Mesenteric fat pad (tissue), 1 donor: ENCODE data around the gene PRDX6. TPM values are rescaled to one million over a fixed set of nuclear protein-coding genes. Genes with fewer than 3 reads are reported as not detected.
"Not testable (repeated sequence)": the region's sequence is repeated elsewhere in the genome, so short reads cannot be mapped to it uniquely, and the experiment has no call there.

Source experiments
- DNase-seq: peaks from one replicate; pipeline ENCODE4 v3.0.0-alpha.2; 2020; ENCODE audit warnings: low spot score
- total RNA-seq: library from RNA; stranded (reverse); fragmentation: NEBNext Ultra II Directional; extraction: Animal tissue kit (Norgen Biotek cat#: 25700); gene quantifications from one replicate; pipeline ENCODE4 v1.2.1, GENCODE V29; 2021
- donor health status: DM: yes; HTN: yes; CAD: no.

PRDX6 gene
- total RNA-seq, 1 donor from 2014 or later: 873 TPM

- no peak for DNase-seq
Measured at GRCh38 chr1:173495609-173496267, 18.6 kb downstream of the PRDX6 start.

- DNase-seq: no peak
Measured at GRCh38 chr1:173496757-173497320, 19.7 kb downstream of the PRDX6 start.

DNA sequence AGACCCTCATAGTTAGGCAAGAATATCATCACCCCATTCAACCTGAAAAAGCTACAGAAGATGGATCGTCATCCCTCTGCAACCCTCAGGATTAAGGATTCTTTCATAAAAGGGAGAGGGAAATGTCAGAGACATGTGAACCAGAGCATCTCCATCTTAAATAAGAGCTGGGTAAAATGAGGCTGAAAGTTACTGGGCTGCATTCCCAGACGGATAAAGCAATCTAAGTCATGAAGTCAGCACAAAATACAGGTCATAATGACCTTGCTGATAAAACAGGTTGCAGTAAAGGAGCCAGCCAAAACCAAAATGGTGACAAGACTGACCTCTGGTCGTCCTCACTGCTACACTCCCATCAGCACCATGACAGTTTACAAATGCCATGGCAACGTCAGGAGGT is 22.6 kb downstream of the PRDX6 start:
- no peak for DNase-seq

DNA sequence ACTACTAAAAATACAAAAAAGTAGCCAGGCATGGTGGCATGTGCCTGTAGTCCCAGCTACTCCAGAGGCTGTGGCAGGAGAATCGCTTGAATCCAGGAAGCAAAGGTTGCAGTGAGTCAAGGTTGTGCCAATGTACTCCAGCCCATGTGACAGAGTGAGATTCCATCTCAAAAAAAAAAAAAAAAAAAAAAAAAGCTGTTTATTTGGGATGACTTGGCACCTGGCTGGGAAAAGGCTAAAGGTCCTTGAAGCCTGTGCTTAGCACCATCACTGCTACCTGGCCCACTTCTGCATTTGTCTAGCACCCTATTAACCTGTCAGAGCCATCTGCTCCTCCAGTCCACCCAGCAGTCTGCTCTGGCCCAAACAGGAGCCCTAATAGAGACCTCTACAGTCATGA is 25.0 kb downstream of the PRDX6 start:
- DNase-seq: no peak

GRCh38 chr1:173503391-173503790 is 26.3 kb downstream of the PRDX6 start:
- no peak for DNase-seq

DNA sequence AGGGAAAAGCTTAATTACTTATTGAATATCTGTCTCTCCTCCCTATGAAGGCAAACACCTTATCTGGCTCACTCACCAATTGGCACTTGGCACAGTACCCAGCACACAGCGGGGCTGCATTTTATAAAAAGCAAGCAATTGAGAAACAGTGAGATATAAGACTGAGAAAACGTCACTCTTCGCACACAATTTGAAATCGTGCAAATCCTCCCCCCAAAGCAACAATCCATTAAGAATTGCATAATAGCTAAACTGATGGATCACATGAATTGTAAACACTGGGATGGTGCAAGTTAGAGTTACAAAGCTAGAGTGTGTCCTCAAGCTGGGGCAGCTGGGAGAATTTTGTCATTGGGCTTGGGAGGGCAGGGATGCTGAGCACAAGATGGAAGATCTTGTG is 27.1 kb downstream of the PRDX6 start:
- DNase-seq: no peak

GRCh38 chr1:173505391-173505790 is 28.3 kb downstream of the PRDX6 start:
- DNase-seq: no peak

- no peak for DNase-seq
Measured at GRCh38 chr1:173506437-173506836, 29.3 kb downstream of the PRDX6 start.

- no peak for DNase-seq
Measured at GRCh38 chr1:173507205-173507846, 30.2 kb downstream of the PRDX6 start.

- no peak for DNase-seq
Measured at GRCh38 chr1:173507847-173508209, 30.7 kb downstream of the PRDX6 start.

DNA sequence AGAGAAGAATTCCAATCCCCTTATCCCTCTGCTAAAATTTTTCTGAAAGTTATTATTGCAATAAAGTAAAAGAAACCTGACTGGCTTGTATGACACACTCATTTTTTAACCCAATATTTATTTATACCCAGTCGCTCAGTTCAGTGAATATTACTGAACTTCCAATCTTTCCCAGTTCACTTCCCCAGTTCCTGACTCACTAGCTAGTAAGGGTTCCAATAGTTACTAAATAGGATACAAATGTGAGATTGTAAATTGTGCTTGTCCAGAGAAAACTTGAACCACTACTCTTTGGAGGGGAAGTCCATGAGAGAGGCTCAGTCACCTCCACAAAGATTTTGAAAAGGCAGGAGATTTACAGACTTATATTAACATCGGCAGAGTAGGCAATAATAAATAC is 31.4 kb downstream of the PRDX6 start:
- DNase-seq: no peak

DNA sequence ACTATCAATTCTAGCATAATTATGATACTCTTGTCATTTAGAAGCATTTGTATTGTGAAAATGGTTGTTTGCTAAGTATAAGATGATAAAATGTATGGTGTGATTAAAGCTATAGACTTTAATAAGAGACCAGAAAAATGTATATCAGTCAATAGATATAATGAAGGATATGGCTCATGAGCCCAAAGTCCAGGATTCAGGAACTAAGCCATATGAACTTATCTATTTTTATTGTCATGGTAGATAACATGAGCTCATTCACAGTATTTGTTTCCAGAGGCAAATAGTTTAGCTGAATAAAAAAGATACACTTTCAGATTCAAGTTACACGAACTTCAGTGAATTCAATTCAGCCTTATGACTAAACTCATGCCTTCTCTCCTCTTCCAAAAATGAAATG is 32.7 kb downstream of the PRDX6 start:
- DNase-seq: no peak

DNA sequence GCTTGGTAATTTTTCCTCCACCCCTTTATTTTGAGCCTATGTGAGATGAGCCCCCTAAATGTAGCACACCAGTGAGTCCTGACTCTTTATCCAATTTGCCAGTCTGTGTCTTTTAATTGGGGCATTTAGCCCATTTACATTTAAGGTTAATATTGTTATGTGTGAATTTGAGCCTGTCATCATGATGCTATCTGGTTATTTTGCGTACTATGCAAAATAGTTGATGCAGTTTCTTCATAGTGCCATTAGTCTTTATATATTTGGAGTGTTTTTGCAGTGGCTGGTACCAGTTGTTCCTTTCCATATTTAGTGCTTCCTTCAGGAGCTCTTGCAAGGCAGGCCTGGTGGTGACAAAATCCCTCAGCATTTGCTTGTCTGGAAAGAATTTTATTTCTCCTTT is 37.4 kb downstream of the PRDX6 start:
- DNase-seq: not testable (repeated sequence)

DNA sequence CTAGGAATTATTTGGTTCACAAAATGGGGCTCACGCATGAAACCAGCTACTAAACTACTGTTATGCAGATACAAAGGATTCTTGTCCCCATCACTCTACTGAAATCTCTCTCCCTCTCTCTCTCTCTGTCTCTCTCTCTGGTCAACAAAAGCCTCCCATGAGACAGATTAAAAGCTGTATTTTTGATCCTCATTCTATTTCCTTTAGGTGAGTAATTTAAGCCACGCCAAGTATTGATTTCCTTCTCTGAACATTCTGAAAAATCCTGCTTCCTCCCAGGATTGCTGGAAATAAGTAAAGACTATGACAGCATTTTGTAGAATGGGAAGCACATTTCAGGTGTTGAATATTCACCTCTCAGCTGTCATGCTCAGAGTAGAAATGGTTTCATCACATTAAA is 43.7 kb downstream of the PRDX6 start:
- DNase-seq: no peak

DNA sequence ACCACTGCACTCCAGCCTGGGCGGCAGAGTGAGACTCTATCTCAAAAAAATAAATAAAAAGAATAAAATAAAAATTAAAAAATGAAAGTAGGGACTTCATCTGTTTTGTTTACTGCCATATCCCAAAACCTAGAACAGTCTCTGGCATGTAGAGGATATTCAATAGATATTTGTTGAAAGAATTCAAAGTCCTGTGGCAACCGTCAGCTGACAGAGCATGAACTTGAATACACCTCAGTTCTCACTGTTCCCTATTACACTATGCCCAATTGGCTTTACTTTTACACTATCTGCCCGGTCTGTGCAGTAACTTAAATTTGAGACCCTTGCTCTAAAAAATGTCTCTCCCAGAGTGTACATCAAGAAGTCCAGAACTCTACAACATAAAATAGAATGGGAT is 46.2 kb downstream of the PRDX6 start:
- no peak for DNase-seq

- DNase-seq: no peak
Measured at GRCh38 chr1:173525926-173526325, 48.8 kb downstream of the PRDX6 start.

- no peak for DNase-seq
Measured at GRCh38 chr1:173527151-173527826, 50.2 kb downstream of the PRDX6 start.

GRCh38 chr1:173529106-173529505 is 52.0 kb downstream of the PRDX6 start:
- DNase-seq: no peak

DNA sequence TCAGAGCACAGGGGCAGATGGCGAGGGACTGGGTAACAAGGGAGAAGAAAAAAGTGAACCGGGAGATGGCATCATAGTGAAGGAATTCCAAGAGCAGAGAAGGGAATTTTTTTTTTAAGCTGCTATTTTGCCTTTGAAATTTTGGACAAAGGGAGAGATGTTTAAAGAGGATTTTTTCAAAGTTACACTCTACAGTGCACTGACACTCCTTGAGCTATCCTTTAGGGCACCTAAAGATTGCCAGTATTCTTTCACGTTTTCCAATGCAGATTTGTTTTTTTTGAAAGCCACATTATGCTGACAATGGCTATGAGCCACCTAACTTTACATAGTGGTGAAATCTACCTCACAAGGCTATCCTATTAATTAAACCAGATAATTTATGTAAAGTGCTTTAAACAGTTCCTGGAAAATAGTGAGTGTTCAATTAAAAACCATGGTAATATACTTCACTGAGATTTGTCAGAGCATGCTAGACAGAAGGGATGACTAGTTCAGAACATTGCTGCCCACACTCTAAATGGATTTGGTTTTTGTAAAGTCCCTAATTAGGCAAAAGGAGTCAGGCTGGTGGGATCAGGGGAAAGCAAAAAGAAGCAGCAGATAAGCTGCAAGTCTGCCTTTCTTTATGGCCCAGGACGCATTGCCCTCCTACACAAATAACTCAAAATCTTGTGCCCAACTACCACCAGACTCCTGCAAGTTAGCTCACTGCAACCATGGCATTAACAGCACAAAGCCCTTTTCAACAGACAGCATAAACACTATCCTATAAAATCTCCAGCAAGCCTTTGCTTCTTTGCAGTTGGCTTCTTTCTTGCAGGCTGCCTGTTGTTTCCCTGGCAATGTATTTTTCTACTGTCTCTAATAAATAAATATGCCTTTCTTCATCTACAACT is 53.9 kb downstream of the PRDX6 start:
- no peak for DNase-seq

GRCh38 chr1:173532237-173532636 is 55.1 kb downstream of the PRDX6 start:
- no peak for DNase-seq

GRCh38 chr1:173536223-173536622 is 59.1 kb downstream of the PRDX6 start:
- DNase-seq: no peak
